ENCODE measurements around the gene SMS. TPM values are rescaled to one million over a fixed set of nuclear protein-coding genes. Genes with fewer than 3 reads are reported as not detected.
A peak's percentile ranks its signal among the peaks of the same experiment; 100 is the strongest.

The SMS gene
- total RNA-seq, 2 experiments from 2014 or later: 64.9 to 86.3 TPM

GRCh38 chrX:21975812-21976211, 35.3 kb downstream of the SMS start:
- BruUV-seq (replicated peaks): no TSS peak
- POLR2A ChIA-PET: no interaction called here
- CTCF ChIA-PET (ENCODE audit: unreplicated experiment): no interaction called here
- H3K36me3 ChIP-seq (ENCODE audit: insufficient read depth, low read length): peaks cover 55% of the 10 kb centered on the region
- H3K4me2 ChIP-seq (ENCODE audit: low read length): no peak overlapping the region
- no peaks in the 10 kb centered on the region for H3K9me2 ChIP-seq (ENCODE audit: insufficient read depth, low read length)
- H3K79me2 ChIP-seq (ENCODE audit: insufficient read depth, low read depth, low read length): no peaks in the 10 kb centered on the region
- H2AFZ ChIP-seq (ENCODE audit: low read length): no peak overlapping the region
- no peaks in the 10 kb centered on the region for H4K20me1 ChIP-seq (ENCODE audit: insufficient read depth, low read length)
- TF ChIP-seq EZH2phosphoT487 (IDR thresholded peaks at IDR 0.05; ENCODE audit: borderline replicate concordance, low read depth, low read length) (no peak), CTCF (conservative IDR thresholded peaks at IDR 0.05; ENCODE audit: low read length) (no peak)
- H3K9me3 ChIP-seq (ENCODE audit: low read length): no peaks in the 10 kb centered on the region
- H3K4me1 ChIP-seq (ENCODE audit: insufficient read depth, low read length, poor library complexity, severe bottlenecking): peaks cover 7% of the 10 kb centered on the region
- intact Hi-C loops (cut with micrococcal nuclease; ENCODE audit: unreplicated experiment): no loop called here
- H3K27ac ChIP-seq (ENCODE audit: low read depth, low read length, poor library complexity, severe bottlenecking): no peak overlapping the region
- no peak overlapping the region for H3K4me3 ChIP-seq (ENCODE audit: low read depth, low read length, poor library complexity, severe bottlenecking)
- no peak for DNase-seq (ENCODE audit: low spot score)

DNA sequence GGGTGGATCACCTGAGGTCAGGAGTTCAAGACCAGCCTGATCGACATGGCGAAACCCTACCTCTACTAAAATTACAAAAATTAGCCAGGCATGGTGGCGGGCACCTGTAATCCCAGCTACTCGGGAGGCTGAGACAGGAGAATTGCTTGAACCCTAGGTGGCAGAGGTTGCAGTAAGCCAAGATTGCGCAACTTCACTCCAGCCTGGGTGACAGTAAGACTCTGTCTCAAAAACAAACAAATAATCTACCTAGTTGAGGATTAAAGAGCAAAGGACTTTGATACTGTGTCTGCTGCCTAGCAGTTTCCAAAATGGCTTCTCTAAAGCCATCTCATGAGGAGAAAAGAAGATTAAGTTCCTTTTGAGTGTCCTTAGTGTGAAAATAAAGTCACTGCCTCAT, 37.8 kb downstream of the SMS start:
- Histone ChIP-seq H3K79me2 (ENCODE audit: insufficient read depth, low read depth, low read length) (no peaks in the 10 kb centered on the region), H4K20me1 (ENCODE audit: insufficient read depth, low read length) (no peaks in the 10 kb centered on the region), H3K27ac (ENCODE audit: low read depth, low read length, poor library complexity, severe bottlenecking) (no peak overlapping the region), H3K36me3 (ENCODE audit: insufficient read depth, low read length) (peaks cover 49% of the 10 kb centered on the region), H2AFZ (ENCODE audit: low read length) (no peak overlapping the region), H3K4me1 (ENCODE audit: insufficient read depth, low read length, poor library complexity, severe bottlenecking) (peaks cover 7% of the 10 kb centered on the region), H3K9me3 (ENCODE audit: low read length) (no peaks in the 10 kb centered on the region), H3K4me2 (ENCODE audit: low read length) (no peak overlapping the region), H3K9me2 (ENCODE audit: insufficient read depth, low read length) (no peaks in the 10 kb centered on the region), H3K4me3 (ENCODE audit: low read depth, low read length, poor library complexity, severe bottlenecking) (no peak overlapping the region)
- DNase-seq (ENCODE audit: low spot score): no peak
- ChIA-PET CTCF (ENCODE audit: unreplicated experiment) (no interaction called here), POLR2A (interaction anchor here (1.0 kb wide), 1 partner anchor 10 kb away, joined by 3 read pairs; no protein-coding TSS in a partner anchor)
- intact Hi-C loops (cut with micrococcal nuclease; ENCODE audit: unreplicated experiment): no loop called here
- TF ChIP-seq CTCF (conservative IDR thresholded peaks at IDR 0.05; ENCODE audit: low read length) (no peak), EZH2phosphoT487 (IDR thresholded peaks at IDR 0.05; ENCODE audit: borderline replicate concordance, low read depth, low read length) (no peak)
- TSS peak; percentile 25 for BruUV-seq (replicated peaks)

DNA sequence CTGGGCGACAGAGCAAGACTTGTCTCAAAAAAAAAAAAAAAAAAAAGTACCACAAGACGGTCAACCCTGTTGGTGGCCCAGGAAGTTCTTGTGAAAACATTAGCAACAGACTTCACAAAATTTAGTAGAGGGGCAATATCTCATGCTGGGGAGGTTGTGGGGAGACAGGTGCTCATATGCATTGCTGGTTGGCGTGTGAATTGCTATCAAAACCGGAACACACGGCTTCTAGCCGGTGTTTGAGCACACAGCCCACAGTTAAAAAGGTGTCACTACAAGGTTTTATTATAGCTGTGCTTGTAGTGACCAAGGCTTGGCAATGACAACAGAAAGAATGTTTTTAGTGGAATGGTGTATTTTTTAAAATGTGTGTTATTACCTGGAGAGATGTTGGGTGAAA, 41.8 kb downstream of the SMS start:
- DNase-seq (ENCODE audit: low spot score): no peak

More for the DNA sequence above, 41.8 kb downstream of the SMS start:
- no peaks in the 10 kb centered on the region for H3K4me1 ChIP-seq (ENCODE audit: insufficient read depth, low read length, poor library complexity, severe bottlenecking)
- ChIA-PET CTCF (ENCODE audit: unreplicated experiment) (no interaction called here), POLR2A (no interaction called here)
- peaks cover 27% of the 10 kb centered on the region for H3K36me3 ChIP-seq (ENCODE audit: insufficient read depth, low read length)
- H3K27ac ChIP-seq (ENCODE audit: low read depth, low read length, poor library complexity, severe bottlenecking): no peak overlapping the region
- H3K4me3 ChIP-seq (ENCODE audit: low read depth, low read length, poor library complexity, severe bottlenecking): no peak overlapping the region
- no peak for TF ChIP-seq EZH2phosphoT487 (IDR thresholded peaks at IDR 0.05; ENCODE audit: borderline replicate concordance, low read depth, low read length)
- TF ChIP-seq CTCF (conservative IDR thresholded peaks at IDR 0.05; ENCODE audit: low read length): no peak
- no TSS peak for BruUV-seq (replicated peaks)
- intact Hi-C loops (cut with micrococcal nuclease; ENCODE audit: unreplicated experiment): no loop called here
- H3K4me2 ChIP-seq (ENCODE audit: low read length): no peak overlapping the region
- no peaks in the 10 kb centered on the region for H3K9me2 ChIP-seq (ENCODE audit: insufficient read depth, low read length)
- H4K20me1 ChIP-seq (ENCODE audit: insufficient read depth, low read length): no peaks in the 10 kb centered on the region
- no peaks in the 10 kb centered on the region for H3K9me3 ChIP-seq (ENCODE audit: low read length)
- no peak overlapping the region for H2AFZ ChIP-seq (ENCODE audit: low read length)
- H3K79me2 ChIP-seq (ENCODE audit: insufficient read depth, low read depth, low read length): no peaks in the 10 kb centered on the region

Measured in OCI-LY7 (cell line).